Suprapubic skin (tissue), 4 donors: Measurements from ENCODE around the gene CDCA5.

Experiments used
- CTCF ChIP-seq, 2 donors: fragments of 200-600 bp in 1 of 2; fragments of 450-650 bp in 1 of 2; sonication (generic) in 1 of 2; IDR thresholded peaks; one replicate each; pipeline ENCODE4 v1.5.1; 2016 to 2019; ENCODE audit warnings: antibody characterized with exemption in 2 of 2, mild to moderate bottlenecking in 1 of 2, moderate library complexity in 1 of 2
- POLR2A ChIP-seq, 2 donors: fragments of 450-650 bp; IDR thresholded peaks; one replicate each; pipeline ENCODE4 v1.6.1; 2017; ENCODE audit warnings: antibody characterized with exemption in 2 of 2, mild to moderate bottlenecking in 2 of 2, moderate library complexity in 2 of 2
- POLR2AphosphoS5 ChIP-seq, 3 donors: sonication (generic); formaldehyde crosslinking; IDR thresholded peaks; one replicate each; pipeline ENCODE4 v1.6.1; 2017; ENCODE audit warnings: antibody characterized with exemption in 3 of 3

- TF ChIP-seq POLR2A (IDR thresholded peaks at IDR 0.05) (no peak), POLR2AphosphoS5 (IDR thresholded peaks at IDR 0.05) (no peak), CTCF (IDR thresholded peaks at IDR 0.05) (no peak)
Observed at GRCh38 chr11:65104628-65105027, 20.8 kb upstream of the CDCA5 start.
